Mucosa of descending colon (tissue), 3 donors: ENCODE data around the gene DCAF8. TPM values are rescaled to one million over a fixed set of nuclear protein-coding genes. Genes with fewer than 3 reads are reported as not detected.

Source experiments
- ATAC-seq: fragments of 200-7000 bp; cut with Tn5 transposase; one replicate; pipeline ENCODE4 v1.9.1; 2020; ENCODE audit warnings: mild to moderate bottlenecking, moderate library complexity
- DNase-seq, 3 donors: peaks; one replicate each; pipeline ENCODE4 v3.0.0-alpha.2; 2020
- H3K36me3 ChIP-seq: fragments of 200-600 bp; one replicate; pipeline ENCODE4 v1.8.0; 2021; ENCODE audit warnings: low read depth, mild to moderate bottlenecking
- H3K4me1 ChIP-seq: fragments of 200-600 bp; one replicate; pipeline ENCODE4 v1.8.0; 2021; ENCODE audit warnings: low read depth, mild to moderate bottlenecking
- H3K4me3 ChIP-seq: fragments of 200-600 bp; one replicate; pipeline ENCODE4 v1.8.0; 2021; ENCODE audit warnings: mild to moderate bottlenecking
- H3K9me3 ChIP-seq: fragments of 200-600 bp; one replicate; pipeline ENCODE4 v1.8.0; 2021; ENCODE audit warnings: mild to moderate bottlenecking
- intact Hi-C, 2 donors: fragments of 100-400 bp; cut with DNase I in 1 of 2; cut with micrococcal nuclease in 1 of 2; formaldehyde crosslinking; loops; one replicate each; pipeline versions ENCODE4 v1.11.0 to v1.11.1; 2022; cut with DNase I, micrococcal nuclease
- total RNA-seq, 3 donors: library from RNA; stranded (reverse); fragmentation: NEBNext Ultra II Directional in 2 of 3; extraction: Animal tissue kit (Norgen Biotek cat#: 25700) in 2 of 3; gene quantifications; one replicate each; pipeline versions ENCODE4 v1.2.1 to v1.2.4, GENCODE V29; 2021 to 2023
- TF ChIP-seq, protein P1 (sequence below): fragments of 200-600 bp; IDR thresholded peaks from one replicate; pipeline ENCODE4 v1.8.0; 2022; ENCODE audit warnings: antibody characterized with exemption, mild to moderate bottlenecking
- donor health status: DM: no; HTN: no; CAD: no; lungs with moderate emphysema.
- donor health status: DM: no; HTN: no; CAD: no.
- donor health status: DM: no; HTN: yes; CAD: no.

DCAF8 gene
- total RNA-seq, 3 donors from 2014 or later, result 96.7 to 146 (median 123) TPM

DNA sequence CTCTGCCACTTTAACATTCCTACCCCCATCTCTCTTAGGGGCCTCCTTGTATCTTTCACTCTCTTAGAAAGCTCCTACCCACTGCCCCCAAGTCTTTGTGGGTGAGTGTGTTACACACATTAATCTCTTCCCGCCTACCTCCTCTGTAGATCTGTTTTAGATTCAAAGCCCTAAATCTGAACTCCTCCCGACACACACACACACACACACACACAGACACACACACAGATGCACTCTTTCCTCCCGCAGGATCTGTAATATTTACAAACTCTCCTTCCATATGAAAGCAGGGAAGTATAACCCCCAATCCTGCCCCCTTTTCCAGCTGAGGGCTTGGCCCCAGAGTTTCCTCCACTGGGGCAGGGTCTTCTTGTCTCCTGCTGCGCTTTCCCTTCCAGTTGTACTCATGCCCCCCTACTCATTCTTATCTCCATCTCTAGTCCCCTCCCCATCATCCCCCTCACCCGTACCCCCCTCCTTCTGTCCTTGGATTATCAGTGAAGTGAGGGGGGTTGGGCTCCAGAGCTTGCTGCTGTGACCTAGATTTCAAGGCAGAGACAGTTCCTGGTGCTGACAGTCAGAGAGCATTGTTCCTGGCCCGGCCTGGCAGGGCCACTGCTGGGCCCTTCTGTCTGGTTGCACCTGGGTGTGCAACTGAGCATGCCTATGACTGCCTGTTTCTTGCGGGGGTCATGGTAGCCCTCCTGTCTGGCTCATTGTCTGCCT is 52.9 kb downstream of the DCAF8 start:
- intact Hi-C loops, result no loop called here
- H3K4me1 ChIP-seq, result peaks cover 17% of the 10 kb centered on the region
- DNase-seq, result no peak

DNA sequence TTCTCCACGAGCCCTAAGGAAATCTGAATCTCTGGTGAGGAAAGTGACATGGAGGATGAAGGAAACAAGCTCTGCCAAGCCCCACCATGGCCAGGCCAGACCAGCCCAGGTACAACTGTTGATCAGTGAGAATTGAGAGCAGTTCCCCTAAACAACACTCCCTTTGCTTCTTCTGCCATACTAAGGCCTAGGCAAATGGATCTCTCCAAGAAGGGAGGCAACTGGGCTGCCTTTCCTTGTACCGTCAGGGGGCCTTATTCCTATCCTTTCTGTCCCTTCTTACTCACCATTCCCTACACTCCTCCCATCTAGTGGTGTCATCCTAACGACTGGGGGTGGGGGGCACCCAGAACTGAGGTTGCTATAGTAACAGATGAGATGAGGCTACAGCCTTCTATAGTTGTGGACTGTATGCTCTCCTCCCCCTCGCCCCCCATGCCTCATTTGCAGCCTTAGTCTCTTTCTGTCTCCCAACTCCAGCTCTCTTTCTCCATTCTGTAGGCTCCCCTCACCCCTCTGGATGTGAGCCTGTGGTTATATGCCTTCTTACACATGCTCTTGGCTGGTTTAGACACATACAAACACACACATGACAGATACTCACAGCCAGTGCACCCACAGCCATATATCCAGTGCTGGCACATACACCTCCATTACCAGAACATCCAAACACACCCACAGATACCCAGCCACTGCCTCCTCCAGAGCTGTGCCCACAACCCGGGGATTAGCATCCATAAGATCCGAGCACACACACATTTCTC is 53.6 kb downstream of the DCAF8 start:
- TF ChIP-seq, protein P1, sequence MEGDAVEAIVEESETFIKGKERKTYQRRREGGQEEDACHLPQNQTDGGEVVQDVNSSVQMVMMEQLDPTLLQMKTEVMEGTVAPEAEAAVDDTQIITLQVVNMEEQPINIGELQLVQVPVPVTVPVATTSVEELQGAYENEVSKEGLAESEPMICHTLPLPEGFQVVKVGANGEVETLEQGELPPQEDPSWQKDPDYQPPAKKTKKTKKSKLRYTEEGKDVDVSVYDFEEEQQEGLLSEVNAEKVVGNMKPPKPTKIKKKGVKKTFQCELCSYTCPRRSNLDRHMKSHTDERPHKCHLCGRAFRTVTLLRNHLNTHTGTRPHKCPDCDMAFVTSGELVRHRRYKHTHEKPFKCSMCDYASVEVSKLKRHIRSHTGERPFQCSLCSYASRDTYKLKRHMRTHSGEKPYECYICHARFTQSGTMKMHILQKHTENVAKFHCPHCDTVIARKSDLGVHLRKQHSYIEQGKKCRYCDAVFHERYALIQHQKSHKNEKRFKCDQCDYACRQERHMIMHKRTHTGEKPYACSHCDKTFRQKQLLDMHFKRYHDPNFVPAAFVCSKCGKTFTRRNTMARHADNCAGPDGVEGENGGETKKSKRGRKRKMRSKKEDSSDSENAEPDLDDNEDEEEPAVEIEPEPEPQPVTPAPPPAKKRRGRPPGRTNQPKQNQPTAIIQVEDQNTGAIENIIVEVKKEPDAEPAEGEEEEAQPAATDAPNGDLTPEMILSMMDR, result no peak
- H3K4me3 ChIP-seq, result no peak overlapping the region
- no peaks in the 10 kb centered on the region for H3K36me3 ChIP-seq
- DNase-seq, result no peak
- H3K9me3 ChIP-seq, result no peaks in the 10 kb centered on the region
- intact Hi-C loops, result no loop called here
- ATAC-seq, result no peak
- H3K4me1 ChIP-seq, result peaks cover 17% of the 10 kb centered on the region

More for the DNA sequence above, 52.9 kb downstream of the DCAF8 start:
- no peak for ATAC-seq
- TF ChIP-seq, protein P1, result no peak
- Histone ChIP-seq H3K36me3 (no peaks in the 10 kb centered on the region), H3K4me3 (no peak overlapping the region), H3K9me3 (no peaks in the 10 kb centered on the region)

DNA sequence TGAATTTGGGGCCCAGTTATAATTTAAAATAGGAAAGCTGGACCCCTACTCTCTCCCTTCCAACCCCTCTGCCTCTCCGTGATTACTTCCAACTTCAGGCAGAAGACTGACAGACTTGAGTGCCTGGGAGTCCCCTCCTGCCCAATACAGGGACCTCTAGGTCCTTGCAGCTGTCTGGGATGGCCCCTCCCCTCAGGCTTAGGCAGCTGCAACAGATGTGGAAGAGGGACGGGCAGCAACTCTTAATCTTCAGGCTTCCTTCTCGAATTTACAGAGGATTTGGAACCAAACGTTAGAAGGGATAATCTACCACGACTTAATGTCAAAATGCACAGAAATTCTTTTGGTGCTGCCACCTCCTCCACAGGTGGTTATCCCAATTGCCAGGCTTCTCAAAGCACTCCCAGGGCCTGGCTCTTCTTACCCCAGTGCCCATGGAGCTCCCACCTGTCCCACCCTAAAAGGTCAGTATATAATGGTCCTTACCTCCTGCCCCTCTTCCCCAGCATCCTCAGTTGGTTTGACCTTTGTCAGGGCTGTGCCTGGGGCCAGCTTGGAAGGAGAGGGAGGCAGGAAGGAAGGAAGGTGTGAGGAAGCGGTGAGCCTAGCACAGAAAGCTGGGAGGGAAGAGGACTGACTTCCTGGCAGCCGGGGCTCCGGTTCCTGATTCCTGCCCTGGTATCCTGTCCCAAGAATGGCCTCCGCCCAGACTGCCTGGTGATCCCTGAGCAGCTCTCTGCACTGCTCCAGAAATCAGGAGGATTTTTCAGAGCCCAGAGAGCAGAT is 54.4 kb downstream of the DCAF8 start:
- ATAC-seq (no peak), DNase-seq (no peak)
- intact Hi-C loops, result no loop called here
- Histone ChIP-seq H3K4me1 (peaks cover 17% of the 10 kb centered on the region), H3K4me3 (no peak overlapping the region), H3K9me3 (no peaks in the 10 kb centered on the region), H3K36me3 (no peaks in the 10 kb centered on the region)
- TF ChIP-seq, protein P1, result no peak

DNA sequence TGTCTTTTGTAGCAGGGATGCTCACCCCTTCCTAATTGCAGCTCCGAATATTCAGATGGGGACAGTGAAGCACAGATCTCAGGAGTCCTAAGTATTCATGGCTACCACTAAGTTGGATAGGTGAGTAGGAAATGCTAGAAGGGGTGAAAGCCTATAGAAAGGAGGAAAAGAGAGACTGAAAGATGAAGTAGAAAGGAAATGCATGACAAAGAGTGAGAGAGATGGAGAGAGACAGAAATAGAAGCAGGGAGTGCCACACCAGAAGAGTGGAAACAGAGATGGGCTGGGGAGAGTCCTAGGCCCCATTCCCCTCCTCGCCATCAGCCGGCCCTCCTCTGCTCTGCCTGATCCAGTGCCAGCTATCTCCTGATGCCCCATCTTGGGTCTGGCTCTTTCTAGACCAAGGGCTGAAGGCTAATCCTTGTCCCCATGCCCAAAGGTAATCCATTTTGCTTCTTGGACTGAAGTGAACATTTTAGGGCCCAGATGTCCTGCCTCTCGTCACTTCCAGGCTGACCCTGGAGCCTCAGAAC is 55.2 kb downstream of the DCAF8 start:
- Histone ChIP-seq H3K4me3 (no peak overlapping the region), H3K36me3 (no peaks in the 10 kb centered on the region), H3K9me3 (no peaks in the 10 kb centered on the region), H3K4me1 (peaks cover 17% of the 10 kb centered on the region)
- no peak for ATAC-seq
- intact Hi-C loops, result no loop called here
- no peak for DNase-seq
- TF ChIP-seq, protein P1, result no peak

DNA sequence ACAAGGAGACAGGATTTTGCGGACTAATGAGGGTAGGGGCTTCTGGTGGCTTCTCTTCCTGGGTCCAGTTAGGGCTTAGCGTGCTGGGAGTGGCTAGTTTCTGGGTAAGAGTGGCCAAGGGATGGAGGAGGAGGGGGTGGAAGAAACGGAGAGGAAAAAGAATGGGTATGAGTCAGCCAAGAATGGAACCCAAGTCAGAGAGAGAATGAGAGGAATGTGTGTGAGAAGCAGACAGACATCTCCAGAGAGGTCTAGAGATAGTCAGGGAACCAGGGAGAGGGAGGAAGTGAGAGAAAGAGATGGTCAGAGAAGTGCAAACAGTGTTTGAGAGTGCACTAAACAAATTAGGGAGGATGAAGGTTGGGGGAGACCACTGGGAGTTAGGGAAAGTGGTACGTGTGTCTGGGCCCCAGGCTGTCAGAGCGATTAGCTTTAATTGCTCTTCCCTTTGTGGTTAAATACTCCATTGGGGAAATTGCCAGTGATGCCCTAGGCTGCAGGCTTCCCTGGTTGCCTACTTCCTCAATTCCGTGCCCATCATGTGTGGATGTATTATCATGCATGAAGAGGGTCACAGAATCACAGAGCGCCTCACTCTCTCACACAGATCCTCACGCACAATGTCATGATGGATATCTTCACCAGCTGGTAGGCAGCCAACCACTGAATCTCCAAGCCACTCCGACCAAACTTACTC is 55.8 kb downstream of the DCAF8 start:
- DNase-seq (no peak), ATAC-seq (no peak)
- H3K4me1 ChIP-seq, result peaks cover 17% of the 10 kb centered on the region
- no peaks in the 10 kb centered on the region for H3K9me3 ChIP-seq
- H3K4me3 ChIP-seq, result no peak overlapping the region
- TF ChIP-seq, protein P1, result no peak
- intact Hi-C loops, result no loop called here
- H3K36me3 ChIP-seq, result no peaks in the 10 kb centered on the region
